Measurements from ENCODE around the gene ATF5. TPM values are rescaled to one million over a fixed set of nuclear protein-coding genes. Genes with fewer than 3 reads are reported as not detected.

Gene ATF5
- polyA plus RNA-seq, 3 donors = 5.8 to 22.1 (median 6.0) TPM

DNA sequence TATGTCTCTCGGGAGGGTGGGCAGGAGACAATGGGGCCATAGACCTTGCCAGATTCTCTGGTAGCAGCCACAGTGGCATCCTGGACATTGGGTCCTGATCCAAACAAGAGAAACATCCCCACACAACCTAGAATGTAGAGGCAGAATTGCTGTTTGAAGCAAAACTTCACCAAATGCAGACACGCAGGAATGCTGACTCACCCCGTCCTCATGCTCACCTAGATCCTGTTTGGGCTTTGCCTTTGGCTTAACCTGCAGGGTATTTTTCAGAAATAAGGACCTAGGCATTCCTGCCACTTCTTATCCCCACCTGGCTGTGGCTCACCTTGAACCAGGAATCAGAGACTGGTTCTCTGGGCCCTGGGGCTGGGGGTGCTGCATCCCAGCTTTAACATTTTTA is 44.2 kb upstream of the ATF5 start:
- no peak overlapping the region for H2AFZ ChIP-seq (ENCODE audit: insufficient read depth, low read depth, low read length, poor library complexity, severe bottlenecking)
- no peaks in the 10 kb centered on the region for H3K9me3 ChIP-seq (replicated peaks in 1 of 2; ENCODE audit: control insufficient read depth in 1 of 2, insufficient read depth in 1 of 2, low read length in 2 of 2)
- no peaks in the 10 kb centered on the region for H3K27me3 ChIP-seq (ENCODE audit: control insufficient read depth in 2 of 2, insufficient read depth in 2 of 2, low read length in 2 of 2)
- TF ChIP-seq, protein P1, sequence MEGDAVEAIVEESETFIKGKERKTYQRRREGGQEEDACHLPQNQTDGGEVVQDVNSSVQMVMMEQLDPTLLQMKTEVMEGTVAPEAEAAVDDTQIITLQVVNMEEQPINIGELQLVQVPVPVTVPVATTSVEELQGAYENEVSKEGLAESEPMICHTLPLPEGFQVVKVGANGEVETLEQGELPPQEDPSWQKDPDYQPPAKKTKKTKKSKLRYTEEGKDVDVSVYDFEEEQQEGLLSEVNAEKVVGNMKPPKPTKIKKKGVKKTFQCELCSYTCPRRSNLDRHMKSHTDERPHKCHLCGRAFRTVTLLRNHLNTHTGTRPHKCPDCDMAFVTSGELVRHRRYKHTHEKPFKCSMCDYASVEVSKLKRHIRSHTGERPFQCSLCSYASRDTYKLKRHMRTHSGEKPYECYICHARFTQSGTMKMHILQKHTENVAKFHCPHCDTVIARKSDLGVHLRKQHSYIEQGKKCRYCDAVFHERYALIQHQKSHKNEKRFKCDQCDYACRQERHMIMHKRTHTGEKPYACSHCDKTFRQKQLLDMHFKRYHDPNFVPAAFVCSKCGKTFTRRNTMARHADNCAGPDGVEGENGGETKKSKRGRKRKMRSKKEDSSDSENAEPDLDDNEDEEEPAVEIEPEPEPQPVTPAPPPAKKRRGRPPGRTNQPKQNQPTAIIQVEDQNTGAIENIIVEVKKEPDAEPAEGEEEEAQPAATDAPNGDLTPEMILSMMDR (IDR thresholded peaks at IDR 0.05) = no peak
- H3K4me1 ChIP-seq (ENCODE audit: control insufficient read depth in 1 of 2, insufficient read depth in 2 of 2, low read length in 2 of 2) = peaks cover 2 to 3% of the 10 kb centered on the region in 2 donors
- no peak overlapping the region for H3K4me3 ChIP-seq (replicated peaks in 1 of 3; ENCODE audit: low read depth in 2 of 3, low read length in 3 of 3)
- no peak overlapping the region for H3K4me2 ChIP-seq (replicated peaks; ENCODE audit: extremely low read depth, low read length, poor library complexity, severe bottlenecking)
- Mint-ChIP-seq H3K4me1 (peaks cover 6% of the 10 kb centered on the region), H3K9me3 (peaks cover 0 to 7% (median 0%) of the 10 kb centered on the region in 7 donors), H3K4me3 (peak overlapping the region in 1 of 2 donors; percentile 24), H3K27ac (no peak overlapping the region), H3K36me3 (peaks cover 70 to 74% of the 10 kb centered on the region in 2 donors), H3K27me3 (ENCODE audit: low read depth in 3 of 3) (peaks cover 2 to 12% (median 9%) of the 10 kb centered on the region in 3 donors)
- peaks cover 51 to 54% of the 10 kb centered on the region in 2 donors for H3K36me3 ChIP-seq (replicated peaks in 1 of 2; ENCODE audit: control insufficient read depth in 1 of 2, insufficient read depth in 2 of 2, low read length in 2 of 2)
- no peak for DNase-seq
- H3K27ac ChIP-seq (ENCODE audit: low read depth in 1 of 2, low read length in 2 of 2) = no peak overlapping the region
- H3K9ac ChIP-seq (ENCODE audit: insufficient read depth, low read length, poor library complexity, severe bottlenecking) = no peak overlapping the region
- intact Hi-C loops (cut with micrococcal nuclease) = loop anchor here in 1 of 2 donors (5.0 kb wide), 1 partner anchor 43 kb away; the partner anchor contains the start of genes ATF5 and NUP62
- 88% methylated on average over 3 of the region's 3 CpGs for WGBS (ENCODE audit: insufficient coverage)
- peaks cover 49% of the 10 kb centered on the region for H4K20me1 ChIP-seq (ENCODE audit: insufficient read depth, low read length)
- peaks cover 3% of the 10 kb centered on the region for H3K79me2 ChIP-seq (ENCODE audit: insufficient read depth, low read length)

GRCh38 chr19:49887037-49887664 is 41.9 kb upstream of the ATF5 start:
- 92% methylated on average over 20 of the region's 23 CpGs for WGBS (ENCODE audit: insufficient coverage)
- H3K27ac Mint-ChIP-seq = no peak overlapping the region
- Histone ChIP-seq H3K9me3 (replicated peaks in 1 of 2; ENCODE audit: control insufficient read depth in 1 of 2, insufficient read depth in 1 of 2, low read length in 2 of 2) (no peaks in the 10 kb centered on the region), H4K20me1 (ENCODE audit: insufficient read depth, low read length) (peaks cover 34% of the 10 kb centered on the region), H2AFZ (ENCODE audit: insufficient read depth, low read depth, low read length, poor library complexity, severe bottlenecking) (no peak overlapping the region), H3K36me3 (replicated peaks in 1 of 2; ENCODE audit: control insufficient read depth in 1 of 2, insufficient read depth in 2 of 2, low read length in 2 of 2) (peaks cover 28 to 30% of the 10 kb centered on the region in 2 donors), H3K9ac (ENCODE audit: insufficient read depth, low read length, poor library complexity, severe bottlenecking) (no peak overlapping the region), H3K79me2 (ENCODE audit: insufficient read depth, low read length) (no peaks in the 10 kb centered on the region), H3K4me1 (ENCODE audit: control insufficient read depth in 1 of 2, insufficient read depth in 2 of 2, low read length in 2 of 2) (peaks cover 11 to 13% of the 10 kb centered on the region in 2 donors), H3K4me3 (replicated peaks in 1 of 3; ENCODE audit: low read depth in 2 of 3, low read length in 3 of 3) (no peak overlapping the region), H3K4me2 (replicated peaks; ENCODE audit: extremely low read depth, low read length, poor library complexity, severe bottlenecking) (no peak overlapping the region), H3K27me3 (ENCODE audit: control insufficient read depth in 2 of 2, insufficient read depth in 2 of 2, low read length in 2 of 2) (peaks cover 0 to 4% of the 10 kb centered on the region in 2 donors), H3K27ac (ENCODE audit: low read depth in 1 of 2, low read length in 2 of 2) (no peak overlapping the region)
- H3K4me1 Mint-ChIP-seq = peaks cover 12% of the 10 kb centered on the region
- TF ChIP-seq, protein P1 (IDR thresholded peaks at IDR 0.05) = no peak
- DNase-seq = no peak
- H3K4me3 Mint-ChIP-seq = no peak overlapping the region
- intact Hi-C loops (cut with micrococcal nuclease) = loop anchor here in 1 of 2 donors (5.0 kb wide), 1 partner anchor 40 kb away; the partner anchor contains the start of genes ATF5 and NUP62
- peaks cover 0 to 7% (median 0%) of the 10 kb centered on the region in 7 donors for H3K9me3 Mint-ChIP-seq
- peaks cover 51% of the 10 kb centered on the region in 2 donors for H3K36me3 Mint-ChIP-seq
- H3K27me3 Mint-ChIP-seq (ENCODE audit: low read depth in 3 of 3) = peaks cover 11 to 31% (median 24%) of the 10 kb centered on the region in 3 donors

Measured in CD14-positive monocyte (primary cell).